NCI-H345 (cell line): ENCODE data around the gene KLF1.
"Not testable (repeated sequence)": the region's sequence is repeated elsewhere in the genome, so short reads cannot be mapped to it uniquely, and the experiment has no call there.

Experiments
- DNase-seq: peaks from one replicate; lab custom pipeline; 2025; lab: John Stamatoyannopoulos, UW

The KLF1 gene

DNA sequence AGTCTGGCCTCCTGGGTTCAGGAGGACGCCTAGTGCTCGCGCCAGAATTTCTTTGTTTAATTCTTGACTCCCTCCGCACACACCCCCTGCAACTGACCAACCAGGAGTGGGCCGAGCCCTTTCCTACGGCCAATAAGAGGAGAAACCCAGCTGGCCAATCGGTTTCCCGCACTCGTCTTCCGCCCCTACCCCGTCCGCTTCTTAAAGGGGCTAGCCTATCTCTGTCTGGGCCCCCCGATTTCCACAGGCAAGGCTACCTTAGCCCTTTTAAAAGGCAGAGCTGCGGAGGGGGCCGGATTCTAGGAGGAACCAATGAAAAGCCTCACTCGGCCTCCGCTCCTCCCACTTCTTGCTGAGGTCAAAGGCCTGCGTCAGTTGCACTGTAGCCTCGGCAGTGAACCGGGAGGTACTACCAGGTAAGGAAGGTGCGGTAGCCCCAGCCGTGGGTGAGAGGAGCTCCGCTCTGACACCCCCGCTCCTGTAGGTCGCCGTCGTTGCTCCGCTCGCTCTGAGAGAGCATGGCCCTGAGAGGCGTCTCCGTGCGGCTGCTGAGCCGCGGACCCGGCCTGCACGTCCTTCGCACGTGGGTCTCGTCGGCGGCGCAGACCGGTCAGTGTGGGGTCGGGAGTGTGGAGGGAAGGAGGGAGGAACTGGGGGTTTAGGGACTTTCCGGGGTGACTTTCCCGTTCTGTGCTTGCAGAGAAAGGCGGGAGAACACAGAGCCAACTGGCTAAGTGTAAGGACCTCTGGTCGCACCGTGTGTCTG is 4.0 kb upstream of the KLF1 start, which contains the start of gene GCDH:
TSS of gene GCDH (plus strand) at position 374 of the 766 bp plus-strand sequence. CDS start at position 519, 145 bp downstream.
- peak; percentile 88 for DNase-seq

- not testable (repeated sequence) for DNase-seq
Observed at GRCh38 chr19:12890299-12890786, 3.3 kb upstream of the KLF1 start.

DNA sequence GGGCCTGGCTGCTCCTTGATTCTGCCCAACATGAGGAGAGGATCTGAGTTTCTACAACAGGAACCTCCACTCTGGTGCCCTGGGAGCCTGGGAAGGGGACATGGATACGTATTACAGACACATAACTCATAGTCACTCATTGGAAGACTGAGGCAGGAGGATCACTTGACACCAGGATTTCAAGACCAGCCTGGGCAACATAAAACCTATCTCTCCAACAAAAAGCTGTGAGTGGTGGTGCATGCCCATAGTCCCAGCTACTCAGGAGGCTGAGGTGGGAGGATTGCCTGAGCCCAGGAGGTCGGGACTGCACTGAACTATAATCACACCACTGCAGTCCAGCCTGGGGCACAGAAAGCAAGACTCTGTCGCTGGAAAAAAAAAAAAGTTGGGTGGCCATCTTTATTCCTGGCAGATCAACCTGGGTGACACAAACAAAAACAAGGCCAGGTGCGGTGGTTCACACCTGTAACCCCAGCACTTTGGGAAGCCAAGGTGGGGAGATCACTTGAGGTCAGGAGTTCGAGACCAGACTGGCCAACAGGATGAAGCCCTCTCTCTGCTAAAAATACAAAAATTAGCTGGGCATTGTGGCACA is 1.1 kb upstream of the KLF1 start:
- no peak for DNase-seq

DNA sequence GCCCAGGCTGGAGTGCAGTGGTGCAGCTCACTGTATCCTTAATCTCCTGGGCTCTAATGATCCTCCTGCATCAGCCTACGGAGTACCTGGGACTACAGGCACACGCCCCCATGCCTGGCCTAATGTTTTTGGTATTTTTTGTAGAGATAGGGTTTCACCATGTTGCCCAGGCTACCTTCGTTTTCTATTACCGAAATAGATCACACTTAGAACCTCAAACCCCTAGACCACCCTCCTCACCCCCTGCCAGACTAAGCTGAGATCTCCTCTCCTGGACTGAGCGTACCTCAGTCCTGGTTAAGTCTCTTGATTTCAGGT is 391 bp downstream of the KLF1 start:
- no peak for DNase-seq

DNA sequence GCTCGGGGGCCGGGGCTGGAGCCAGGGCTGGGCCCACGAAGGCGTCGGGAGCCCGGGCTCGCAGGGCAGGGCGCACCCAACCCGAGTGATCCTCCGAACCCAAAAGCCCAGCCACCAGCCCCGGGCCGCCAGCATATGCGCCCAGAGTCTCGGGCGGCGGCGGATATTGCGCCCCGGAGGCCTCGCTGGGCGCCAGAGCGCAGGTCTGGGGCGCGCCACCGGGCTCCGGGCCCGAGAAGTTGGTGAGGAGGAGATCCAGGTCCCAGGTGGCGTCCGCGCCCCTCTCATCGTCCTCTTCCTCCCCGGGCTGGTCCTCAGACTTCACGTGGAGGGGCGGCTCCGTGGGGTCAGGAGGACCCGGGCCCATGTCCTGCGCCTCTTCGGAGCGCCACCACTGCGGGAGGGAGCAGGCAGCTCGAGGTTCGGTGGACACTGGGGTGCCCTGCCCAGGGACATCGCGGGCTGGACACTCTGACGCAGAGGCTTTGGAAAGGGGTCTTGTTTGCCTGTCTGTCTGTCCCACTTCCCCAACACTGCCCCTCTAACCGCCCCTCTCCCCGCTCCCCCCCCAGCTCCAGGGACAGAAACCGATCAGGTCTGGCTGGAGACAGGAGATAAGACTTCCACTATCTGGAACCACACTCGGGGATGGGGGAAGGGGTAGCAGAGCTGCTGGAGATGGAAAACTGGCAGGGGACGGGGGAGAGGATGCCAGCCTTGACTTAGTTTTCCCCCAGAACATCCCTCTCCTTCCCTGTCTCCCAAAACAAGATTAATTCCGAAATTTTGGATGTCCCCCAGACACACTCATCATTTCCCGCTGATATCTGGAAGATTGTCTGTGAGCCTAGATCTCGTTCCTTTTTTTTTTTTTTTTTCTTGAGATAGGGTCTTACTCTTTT is 1.0 kb downstream of the KLF1 start:
- DNase-seq, result no peak

- peak; percentile 79 for DNase-seq
Observed at GRCh38 chr19:12884926-12885748, 1.9 kb downstream of the KLF1 start.

DNA sequence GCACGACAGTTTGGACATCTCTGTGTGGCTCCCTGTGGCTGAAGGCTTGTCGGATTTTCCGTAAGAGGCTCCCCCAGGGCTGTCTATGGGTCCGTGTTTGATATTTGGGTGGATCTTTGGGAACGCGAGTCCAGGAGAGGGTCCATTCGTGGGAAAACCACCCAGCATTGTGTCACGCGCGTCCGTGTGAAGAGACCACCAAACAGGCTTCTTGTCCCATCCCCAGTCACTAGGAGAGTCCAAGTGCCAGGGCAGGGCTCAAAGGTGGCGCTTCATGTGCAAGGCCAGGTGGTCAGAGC is 2.4 kb downstream of the KLF1 start:
- no peak for DNase-seq

DNA sequence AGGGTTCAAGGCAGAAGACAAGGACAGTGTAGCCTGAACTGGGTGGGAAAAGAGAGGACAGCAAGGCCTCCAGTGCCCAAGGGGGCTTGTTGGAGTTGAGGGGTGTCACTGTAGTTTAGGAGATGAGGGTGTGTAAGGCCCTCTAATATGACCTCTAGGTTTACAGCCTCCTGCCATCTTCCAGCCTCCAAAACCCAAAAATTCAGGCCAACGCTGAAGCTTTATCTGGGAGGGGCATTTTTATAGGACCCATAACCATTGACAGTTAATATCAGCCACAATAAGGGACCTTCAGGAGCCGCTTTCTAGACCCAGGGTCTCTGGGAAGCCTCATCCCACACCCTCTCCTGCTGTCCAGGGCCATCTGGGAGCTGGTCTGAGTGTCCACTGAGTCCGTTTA is 2.8 kb downstream of the KLF1 start:
- DNase-seq, result no peak

GRCh38 chr19:12882589-12882988 is 4.4 kb downstream of the KLF1 start:
- no peak for DNase-seq

GRCh38 chr19:12881172-12881808 is 5.7 kb downstream of the KLF1 start, which contains the start of gene DNASE2:
Gene DNASE2, minus strand, starts transcription at chr19:12881449. Its CDS starts 74 bp downstream, at chr19:12881375.
- peak; percentile 86 for DNase-seq

- DNase-seq, result no peak
Observed at GRCh38 chr19:12880551-12881171, 6.3 kb downstream of the KLF1 start.

GRCh38 chr19:12875086-12875485 is 11.9 kb downstream of the KLF1 start:
- no peak for DNase-seq

GRCh38 chr19:12873891-12874745 is 12.9 kb downstream of the KLF1 start:
- DNase-seq, result no peak

- no peak for DNase-seq
Observed at GRCh38 chr19:12872941-12873890, 13.8 kb downstream of the KLF1 start.

DNA sequence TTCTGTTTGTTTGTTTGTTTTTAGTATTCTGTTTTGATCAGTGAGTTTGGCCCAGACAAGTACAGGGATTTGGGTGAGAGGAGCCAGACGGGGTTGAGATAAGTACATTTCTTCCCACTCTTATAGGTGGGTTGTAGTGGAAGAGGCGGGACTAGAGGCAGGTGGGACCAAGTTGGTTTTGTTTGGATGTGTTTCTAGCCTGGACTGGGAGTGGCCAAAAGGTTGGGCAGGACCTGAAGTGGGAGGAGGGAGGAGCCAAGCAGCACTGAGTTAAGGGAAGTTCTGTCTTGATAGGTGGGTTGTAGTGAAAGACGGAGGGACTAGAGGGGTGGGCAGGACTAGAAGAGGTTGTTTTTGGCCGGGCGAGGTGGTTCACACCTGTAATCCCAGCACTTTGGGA is 14.7 kb downstream of the KLF1 start:
- no peak for DNase-seq

GRCh38 chr19:12871681-12872080 is 15.3 kb downstream of the KLF1 start:
- no peak for DNase-seq

GRCh38 chr19:12868540-12869112 is 18.4 kb downstream of the KLF1 start:
- DNase-seq, result no peak
